GM18858 (cell line): ENCODE measurements around the gene PPP1R26.
"Not testable (repeated sequence)": the region's sequence is repeated elsewhere in the genome, so short reads cannot be mapped to it uniquely, and the experiment has no call there.

ENCODE experiments used
- ATAC-seq: cut with Tn5 transposase; IDR thresholded peaks from one replicate; pipeline ENCODE4 v1.9.1; 2021; ENCODE audit not compliant: unreplicated experiment

Gene PPP1R26

DNA sequence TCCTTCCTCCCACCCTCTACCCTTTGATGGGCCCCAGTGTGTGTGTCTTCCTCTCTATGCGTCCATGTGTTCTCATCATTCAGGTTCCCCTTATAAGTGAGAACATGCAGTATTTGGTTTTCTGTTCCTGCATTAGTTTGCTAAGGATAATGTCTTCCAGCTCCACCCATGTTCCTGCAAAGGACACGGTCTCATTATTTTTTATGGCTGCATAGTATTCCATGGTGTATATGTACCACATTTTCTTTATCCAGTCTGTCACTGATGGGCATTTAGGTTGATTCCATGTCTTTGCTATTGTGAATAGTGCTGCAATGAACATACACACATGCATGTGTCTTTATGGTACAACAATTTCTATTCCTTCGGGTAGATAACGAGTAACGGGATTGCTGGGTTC lies 21.1 kb upstream of the PPP1R26 start:
- ATAC-seq, result not testable (repeated sequence)

DNA sequence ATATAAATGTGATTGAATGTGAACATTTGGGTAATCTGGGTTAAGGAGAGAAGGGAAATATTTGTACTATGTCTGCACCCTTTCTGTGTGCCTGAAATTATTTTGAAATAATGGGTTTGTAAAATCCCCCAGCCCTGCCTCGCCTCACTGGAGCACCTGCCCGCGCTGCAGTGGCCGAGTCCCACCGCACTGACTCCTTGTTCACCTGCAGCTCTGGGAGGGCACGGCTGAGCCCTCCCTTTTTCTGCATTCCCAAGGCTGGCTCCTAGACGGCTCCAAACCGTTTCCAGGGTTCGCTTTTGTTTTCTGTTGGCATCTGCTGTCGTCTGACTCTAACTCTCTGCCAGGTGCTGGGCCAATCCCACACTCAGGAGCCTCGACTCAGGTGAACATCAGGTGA lies 17.6 kb upstream of the PPP1R26 start:
- no peak for ATAC-seq

DNA sequence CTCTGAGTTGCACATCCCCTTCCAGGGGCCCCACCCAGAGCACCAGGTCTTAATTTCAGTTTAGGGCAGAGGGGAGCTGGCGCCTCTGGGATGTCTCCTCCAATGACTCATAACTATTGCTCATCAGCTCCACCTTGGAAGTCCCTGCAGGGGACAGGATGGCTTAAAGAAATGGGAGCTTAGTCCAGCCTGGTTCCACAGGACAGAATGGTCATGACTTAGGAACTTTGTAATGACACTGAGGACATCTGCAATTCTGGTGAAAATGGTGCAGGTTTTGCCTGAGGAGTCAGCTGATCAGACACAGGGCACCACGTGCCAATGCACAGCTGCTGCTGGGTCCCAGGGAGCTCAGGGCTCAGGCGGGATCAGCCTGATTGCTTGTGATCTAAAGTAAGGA lies 16.4 kb upstream of the PPP1R26 start:
- no peak for ATAC-seq

DNA sequence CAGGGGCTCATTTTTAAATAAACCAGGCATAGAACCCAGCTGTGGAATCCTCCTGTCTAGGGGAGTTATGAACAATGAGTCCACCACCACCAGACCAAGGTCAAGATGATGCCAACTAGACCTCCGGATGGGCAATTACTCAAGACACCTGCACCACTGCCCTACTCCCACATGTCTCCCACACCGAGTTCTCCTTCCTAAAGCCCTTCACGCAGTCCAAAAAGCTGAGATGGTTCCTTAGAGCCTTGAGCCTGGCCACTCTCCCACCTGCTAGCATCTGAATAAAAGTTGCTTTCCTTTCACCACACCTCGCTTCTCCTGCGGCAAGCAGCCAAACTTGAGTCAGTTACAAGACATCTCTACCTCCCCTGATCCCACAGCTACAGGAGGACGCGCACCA lies 15.4 kb upstream of the PPP1R26 start:
- no peak for ATAC-seq

DNA sequence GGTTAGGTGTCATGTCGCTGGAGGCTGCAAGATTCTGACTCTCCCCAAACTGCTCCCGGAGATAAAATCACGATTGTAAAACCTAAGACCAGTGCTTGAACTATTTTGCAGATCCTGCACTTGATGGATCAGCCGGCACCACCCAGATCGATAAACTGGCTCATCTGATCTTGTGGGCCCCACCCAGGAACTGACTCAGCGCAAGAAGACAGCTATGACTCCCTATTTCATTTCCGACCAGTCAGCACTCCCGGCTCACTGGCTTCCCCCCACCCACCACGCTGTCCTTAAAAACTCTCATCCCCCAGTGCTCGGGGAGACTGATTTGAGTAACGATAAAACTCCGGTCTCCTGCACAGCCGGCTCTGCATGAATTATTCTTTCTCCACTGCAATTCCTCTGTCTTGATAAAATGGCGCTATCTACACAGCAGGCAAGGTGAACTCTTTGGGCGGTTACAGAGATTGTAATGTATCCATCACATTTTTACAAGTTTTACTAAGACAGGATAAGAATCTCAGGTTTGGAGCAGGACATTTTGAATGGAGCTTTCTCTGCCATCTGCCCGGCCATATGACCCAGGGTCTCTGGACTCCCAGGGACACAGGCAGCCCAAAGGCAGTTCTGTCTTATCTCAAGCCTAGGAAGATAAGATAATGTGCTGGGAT lies 10.6 kb upstream of the PPP1R26 start:
- no peak for ATAC-seq

DNA sequence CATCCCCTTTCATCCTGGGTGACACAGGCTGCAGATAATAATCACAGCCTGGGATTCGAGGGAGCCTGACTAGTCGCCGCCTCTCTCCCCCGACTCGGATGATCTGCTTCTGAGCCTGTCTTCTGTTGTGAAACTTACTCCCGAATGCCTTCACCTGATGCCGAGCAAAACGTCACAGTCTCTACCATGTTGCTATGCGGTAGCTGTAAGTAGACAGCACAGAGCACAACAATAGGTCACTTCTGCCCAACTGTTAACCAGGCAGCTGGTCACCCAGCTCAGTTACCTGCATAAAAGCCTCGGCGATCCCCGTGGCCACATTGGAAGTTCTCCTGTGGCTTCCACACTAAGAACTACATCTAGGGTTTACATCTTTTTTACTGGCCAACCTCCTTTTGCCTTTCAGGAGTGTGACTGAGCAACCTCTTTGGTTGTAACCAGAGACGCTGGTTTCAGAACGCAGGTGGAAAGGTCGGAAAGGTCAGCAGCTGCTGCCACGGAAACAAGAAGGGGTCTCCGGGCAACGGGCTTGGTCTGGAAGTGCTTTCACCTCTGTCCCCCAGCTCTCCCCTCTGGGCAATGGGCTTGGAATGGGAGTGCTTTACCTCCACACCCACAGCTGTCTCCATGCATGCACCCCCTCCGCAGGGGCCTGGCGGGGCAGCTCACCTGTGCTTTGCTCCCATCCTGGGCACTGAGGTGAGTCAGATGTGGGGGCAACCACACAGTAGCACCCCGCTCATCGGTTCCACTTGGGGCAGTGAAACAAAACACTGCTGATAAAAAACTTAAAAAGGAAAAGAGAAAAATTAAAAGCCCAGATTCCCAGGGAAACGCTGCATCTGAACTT lies 7.6 kb upstream of the PPP1R26 start:
- ATAC-seq, result no peak

DNA sequence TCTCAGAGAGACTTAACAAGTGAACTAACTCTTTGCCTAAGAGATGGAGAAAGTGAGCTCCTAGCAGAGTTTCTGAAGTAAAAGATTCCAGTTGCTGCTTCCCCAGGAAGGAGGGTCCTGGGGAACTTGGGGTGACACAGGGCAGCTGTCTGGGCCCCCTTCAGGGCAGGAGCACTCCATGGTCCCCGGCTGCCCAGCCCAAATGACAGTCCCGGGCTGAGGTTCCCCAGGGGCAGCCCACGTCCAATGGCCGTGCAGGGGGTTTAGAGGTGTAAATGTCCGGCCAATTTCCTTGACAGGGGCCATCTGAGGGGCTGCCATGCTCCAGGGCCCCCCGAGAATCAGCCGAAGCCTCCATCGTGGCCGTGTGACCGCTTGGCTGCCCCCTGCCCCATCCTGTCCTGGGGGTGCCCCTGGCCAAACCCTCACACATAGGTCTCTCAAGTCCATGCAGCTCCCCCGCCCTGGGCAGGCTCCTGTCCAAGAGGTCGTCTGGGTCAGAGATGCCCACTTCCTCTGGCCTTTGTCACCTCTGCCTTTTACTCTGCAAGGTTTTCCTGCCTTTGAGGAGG lies 5.5 kb upstream of the PPP1R26 start:
- no peak for ATAC-seq

DNA sequence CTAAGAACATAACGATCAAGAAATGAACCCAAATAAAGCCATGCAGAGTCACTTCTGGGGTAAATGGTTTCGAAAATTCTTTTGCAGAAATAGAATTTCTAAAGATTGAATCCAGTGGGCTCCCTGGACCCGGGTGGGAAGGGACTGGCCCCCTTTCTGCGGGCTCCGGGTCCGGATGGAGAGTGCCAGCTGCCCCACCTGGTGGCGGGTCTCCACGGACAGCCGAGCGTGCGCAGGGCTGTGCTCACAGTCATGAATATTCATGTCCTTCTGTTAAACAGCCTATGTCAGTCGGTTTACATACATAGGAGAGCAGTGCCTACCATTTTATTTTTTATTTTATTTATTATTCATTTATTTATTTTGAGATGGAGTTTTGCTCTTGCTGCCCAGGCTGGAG lies 4.7 kb upstream of the PPP1R26 start:
- no peak for ATAC-seq

DNA sequence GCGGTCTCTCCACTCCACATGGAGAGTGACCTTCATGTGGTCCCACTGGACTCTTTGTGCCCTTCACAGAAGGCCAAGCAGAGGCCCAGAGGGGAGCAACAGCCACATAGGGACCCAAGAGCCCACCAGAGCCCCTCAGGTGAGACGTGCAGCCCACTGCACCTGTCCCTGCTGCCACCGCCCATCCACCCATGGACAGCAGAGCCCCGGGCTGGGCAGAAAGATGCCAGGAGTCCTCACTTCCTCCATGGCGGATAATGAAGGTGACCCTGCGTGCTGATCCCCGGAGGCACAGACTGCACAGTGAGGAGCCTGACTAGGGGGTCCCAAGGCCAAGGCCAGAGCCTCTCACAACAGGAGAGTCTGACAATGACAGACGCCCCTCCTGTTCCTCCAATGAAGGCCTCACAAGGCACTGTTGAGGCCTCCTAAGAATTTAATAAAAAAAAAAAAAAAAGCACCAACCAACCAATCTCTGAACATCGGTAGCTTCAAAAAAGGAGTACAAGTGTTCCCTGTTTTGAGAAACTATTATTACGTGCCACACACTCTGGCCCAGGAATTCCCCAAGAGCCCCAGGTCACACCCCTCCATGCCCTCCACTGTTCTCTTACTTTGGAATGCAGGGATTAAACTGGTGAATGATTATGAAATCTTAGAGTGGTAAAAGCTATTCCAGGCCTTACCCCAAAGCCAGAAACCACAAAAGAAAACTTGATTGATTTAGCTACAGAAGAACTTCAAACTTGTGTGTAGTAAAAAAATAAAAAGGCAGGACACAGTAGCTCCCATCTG lies 2.8 kb upstream of the PPP1R26 start:
- no peak for ATAC-seq

DNA sequence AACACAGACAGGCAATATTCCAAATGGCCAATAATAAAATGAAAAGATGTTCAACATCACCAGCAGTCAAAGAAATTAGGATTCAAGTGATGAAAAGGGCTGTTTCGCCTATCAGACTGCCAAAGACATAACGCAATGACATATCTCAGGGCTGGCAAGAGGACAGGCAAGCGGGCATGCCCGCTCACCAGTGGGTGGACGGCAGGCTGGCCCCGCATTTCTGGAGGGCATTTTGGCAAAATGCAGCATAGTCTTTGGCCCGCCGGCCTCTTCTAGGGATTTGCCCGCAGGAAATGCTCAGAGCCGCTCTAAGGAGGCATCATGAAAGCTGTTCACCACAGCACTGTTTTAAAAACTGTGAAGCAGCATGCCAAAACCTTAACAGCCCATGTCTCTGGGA lies 1.4 kb upstream of the PPP1R26 start:
- ATAC-seq, result no peak

DNA sequence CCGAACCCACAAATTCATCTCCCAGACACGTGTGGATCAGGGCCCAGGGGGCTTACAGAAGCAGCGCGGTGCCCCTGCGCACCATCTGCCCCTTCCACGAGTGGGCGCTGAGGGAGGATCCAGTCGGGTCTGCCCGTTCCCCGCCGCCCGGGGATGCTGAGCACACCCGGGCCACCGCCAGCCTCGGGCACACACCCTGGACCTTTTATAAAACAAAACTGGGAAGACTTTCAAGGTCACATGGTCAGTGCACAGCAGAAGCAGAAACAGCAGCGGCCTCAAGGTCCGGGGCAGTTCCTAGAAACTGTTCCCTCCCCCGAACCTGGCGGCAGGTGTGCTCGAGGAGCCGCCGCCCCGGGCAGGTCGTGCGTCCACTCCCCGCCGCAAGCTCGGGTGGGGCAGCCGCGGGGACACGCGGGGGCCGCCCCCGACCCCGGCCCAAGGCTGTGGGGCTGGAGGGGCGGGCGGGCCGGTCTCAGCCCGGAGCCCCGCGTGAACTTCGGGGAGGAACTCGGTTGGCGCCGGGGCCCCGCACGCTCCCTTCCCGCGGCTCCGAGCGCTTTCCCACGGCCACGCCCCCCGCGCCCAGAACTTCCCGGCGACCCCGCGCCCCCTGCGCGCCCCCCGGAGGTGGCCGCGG lies 633 bp upstream of the PPP1R26 start:
- no peak for ATAC-seq

DNA sequence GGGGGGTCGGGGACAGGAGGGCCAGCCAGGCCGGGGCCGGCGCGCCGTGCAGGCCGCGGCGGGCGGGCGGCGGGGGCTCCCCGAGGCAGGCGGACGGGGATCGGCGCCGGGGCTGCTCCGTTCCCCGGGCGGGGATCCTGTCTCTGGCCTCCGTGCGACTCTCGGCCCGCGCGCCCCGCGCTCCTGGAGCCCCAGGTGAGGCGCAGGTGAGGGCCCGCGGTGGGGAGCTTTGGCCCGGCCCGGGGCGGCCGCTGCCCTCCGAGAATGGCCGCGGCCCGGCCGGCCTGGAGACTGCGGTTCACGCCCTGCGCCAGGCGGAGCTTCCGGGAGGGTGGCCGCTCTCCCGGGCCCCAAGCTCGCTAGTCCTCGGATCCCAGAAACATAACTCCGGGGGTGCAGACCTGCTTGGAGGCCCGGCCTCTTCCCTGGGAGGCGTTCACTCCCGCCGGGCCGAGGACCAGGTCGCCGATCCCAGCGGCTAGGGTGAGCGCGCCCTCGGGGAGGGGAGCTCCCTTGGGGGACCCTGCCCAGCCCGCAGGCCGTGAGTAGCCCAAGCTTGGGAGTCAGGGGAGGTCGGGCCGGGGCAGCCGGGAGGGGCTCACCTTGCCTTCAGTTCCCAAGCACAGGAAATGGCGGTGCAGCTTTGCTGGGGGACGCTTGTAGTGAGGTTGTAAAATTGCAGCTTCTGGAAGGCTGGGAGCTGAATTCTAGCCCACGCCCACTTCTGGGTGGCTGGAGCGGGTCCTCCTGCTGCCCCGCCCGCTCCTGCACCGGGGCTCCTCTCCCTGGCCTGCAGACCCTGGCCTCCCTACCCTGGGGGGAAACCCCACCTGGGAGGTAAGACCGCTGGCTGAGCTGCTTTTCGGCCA lies 723 bp downstream of the PPP1R26 start:
- no peak for ATAC-seq

DNA sequence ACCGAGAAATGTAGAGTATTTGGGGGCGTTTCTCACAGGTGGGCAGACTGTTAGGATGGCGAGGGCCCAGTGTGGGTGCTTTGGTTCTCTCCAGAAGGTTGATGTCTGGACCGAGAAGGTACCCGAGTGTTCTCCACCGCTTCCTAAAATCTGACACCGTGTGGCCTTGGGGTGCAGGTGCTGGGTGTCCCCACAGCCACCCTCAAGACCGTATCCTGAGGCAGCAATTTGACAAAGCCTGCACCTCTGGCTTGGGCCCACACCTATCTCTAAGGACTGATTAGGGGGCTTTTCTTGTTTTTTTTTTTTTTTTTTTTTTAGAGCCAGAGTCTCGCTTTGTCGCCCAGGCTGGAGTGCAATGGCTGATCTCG lies 1.3 kb downstream of the PPP1R26 start:
- no peak for ATAC-seq

DNA sequence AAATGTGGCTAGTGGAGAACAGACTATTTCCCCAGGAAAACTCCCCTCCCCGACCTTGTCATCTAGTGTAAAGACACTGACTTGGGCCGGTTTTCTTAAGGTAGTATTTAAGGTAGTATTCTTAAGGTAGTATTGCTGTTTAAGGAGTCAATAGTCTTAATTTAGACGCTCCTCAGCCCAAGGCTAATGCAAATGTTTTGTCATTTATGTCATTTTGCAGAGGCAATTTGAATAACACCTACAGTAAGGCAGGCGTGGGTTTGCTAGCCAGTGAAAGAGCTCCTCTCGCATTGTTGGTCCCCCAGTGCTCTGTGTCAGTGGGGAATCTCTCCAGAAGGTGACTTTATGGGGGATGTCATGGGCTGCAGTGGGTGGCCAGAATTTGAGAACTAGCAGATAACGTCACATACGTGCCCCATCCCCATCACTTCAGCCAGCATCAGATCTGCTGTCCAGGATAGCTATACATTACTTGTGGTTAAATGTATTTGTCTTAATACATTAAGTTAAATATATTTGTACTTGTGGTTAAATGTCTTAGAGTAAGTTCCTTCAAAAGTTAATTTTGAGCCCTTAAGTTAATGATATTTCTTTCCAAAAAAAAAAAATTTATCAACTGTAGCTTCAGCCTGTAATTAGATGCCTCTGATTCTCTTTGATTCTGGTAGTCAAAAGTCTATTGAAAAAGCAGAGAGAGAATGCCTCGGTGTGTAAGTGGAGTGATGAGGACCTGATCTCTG lies 2.6 kb downstream of the PPP1R26 start:
- ATAC-seq, result no peak

DNA sequence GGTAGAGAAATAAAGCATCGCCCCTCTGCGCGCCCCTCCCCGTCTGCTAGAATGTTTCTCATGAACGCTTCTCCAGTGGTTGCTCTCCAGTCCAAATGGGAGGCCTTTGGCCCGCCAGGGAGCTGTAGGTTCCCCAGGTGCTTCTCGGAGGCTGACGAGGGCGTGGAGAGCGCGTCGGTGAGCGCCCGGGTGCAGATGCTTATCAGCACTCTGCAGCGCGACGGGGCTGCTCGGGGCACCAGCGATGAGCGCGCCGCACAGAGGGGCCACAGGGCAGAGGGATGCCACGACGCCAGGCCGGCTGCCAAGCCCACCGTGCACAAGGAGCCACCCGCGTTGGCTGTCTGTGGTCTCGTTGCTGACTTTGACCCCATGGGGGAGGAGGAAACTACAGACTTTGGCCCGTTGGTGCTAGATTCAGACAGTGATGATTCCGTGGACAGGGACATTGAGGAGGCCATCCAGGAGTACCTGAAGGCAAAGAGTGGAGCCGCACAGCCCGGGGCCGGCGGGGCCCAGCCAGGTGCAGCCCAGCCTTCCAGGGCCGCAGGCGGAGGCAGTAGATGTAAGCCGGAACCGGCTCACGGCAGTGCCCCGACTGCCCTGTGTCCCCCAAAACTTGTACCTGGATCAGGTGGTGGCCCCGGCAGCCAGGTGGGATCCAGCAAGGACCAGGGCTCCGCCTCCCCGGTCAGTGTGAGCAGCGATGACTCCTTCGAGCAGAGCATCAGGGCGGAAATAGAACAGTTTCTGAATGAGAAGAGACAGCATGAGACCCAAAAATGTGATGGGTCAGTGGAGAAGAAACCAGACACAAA lies 5.1 kb downstream of the PPP1R26 start:
- no peak for ATAC-seq

DNA sequence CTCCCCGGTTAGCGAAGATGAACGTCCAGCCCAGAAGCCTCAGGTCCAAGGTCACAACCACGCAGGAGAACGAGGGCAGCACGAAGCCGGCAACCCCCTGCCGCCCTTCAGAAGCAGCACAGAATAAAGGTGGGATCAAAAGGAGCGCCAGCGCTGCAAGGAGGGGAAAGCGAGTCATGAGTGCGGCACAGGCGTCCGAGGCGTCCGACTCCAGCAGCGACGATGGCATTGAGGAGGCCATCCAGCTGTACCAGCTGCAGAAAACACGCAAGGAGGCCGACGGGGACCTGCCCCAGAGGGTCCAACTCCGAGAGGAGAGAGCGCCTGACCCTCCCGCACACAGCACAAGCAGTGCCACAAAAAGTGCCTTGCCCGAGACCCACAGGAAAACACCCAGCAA lies 5.8 kb downstream of the PPP1R26 start:
- no peak for ATAC-seq

DNA sequence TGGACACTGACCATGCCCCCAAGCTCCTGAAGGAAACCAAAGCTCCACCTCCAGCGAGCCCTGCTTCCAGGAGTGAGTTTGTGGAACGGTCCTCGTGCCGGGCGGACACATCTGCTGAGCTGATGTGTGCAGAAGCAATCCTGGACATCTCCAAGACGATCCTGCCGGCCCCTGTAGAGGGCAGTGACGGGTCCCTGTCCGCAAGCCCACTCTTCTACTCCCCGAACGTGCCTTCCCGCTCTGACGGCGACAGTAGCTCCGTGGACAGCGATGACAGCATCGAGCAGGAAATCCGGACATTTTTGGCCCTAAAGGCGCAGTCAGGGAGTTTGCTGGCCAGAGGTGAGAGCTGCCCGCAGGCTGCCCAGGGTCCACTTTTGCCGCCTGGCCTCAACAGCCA lies 6.2 kb downstream of the PPP1R26 start:
- no peak for ATAC-seq

DNA sequence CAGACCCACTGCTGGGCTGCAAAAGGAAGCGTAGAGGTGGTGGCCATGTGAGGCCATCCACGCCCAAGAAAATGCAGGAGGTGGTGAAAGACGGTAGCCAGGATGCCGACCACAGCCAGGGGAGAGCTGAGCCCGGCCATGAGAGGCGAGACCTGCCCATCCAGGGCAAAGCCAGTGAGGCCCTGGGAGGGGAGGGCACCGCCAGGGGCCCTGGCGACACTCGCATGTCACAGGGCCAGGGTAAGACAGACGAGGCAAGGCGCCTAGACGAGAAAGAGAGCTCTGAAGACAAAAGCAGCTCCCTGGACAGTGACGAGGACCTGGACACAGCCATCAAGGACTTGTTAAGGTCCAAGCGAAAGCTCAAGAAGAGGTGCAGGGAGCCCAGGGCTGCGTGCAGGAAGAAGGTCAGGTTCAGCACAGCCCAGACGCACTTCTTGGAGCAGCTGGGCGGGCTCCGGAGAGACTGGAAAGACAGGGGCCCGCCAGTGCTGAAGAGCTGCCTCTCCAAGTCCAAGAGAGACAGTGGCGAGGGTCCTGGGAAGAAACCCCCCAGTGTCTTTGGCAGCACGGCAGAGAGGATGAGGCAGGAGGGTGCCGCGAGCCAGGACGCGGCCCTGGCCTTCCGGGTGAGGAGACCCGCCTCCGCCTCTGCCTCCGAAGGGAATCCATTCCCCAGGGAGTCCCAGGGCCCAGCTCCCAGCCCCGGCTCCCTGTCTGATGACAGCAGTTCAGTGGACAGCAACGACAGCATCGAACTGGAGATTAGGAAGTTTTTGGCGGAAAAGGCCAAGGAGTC lies 6.9 kb downstream of the PPP1R26 start:
- ATAC-seq, result no peak
